ENCODE measurements around the gene PAK6. TPM values are rescaled to one million over a fixed set of nuclear protein-coding genes. Genes with fewer than 3 reads are reported as not detected.

Gene PAK6
- total and polyA plus RNA-seq, 2 donors, result 0.38 to 1.3 TPM

GRCh38 chr15:40277471-40277870 lies 38.6 kb downstream of the PAK6 start:
- peak in 1 of 9 donors; percentile 21 for DNase-seq (ENCODE audit: low read depth in 6 of 9, low spot score in 9 of 9)
- no peak overlapping the region for H3K27ac ChIP-seq (ENCODE audit: low read depth in 1 of 2, low read length in 1 of 2)
- peaks cover 8 to 25% of the 10 kb centered on the region in 2 donors for H3K4me1 ChIP-seq (ENCODE audit: control insufficient read depth in 2 of 2, insufficient read depth in 2 of 2, low read length in 2 of 2)
- H3K36me3 ChIP-seq (ENCODE audit: control insufficient read depth in 2 of 2, insufficient read depth in 2 of 2, low read length in 1 of 2), result no peaks in the 10 kb centered on the region
- H3K4me3 ChIP-seq (ENCODE audit: low read length in 2 of 2), result no peak overlapping the region
- H3K27me3 ChIP-seq (ENCODE audit: control insufficient read depth in 2 of 2, insufficient read depth in 1 of 2, low read length in 1 of 2), result peaks cover 44 to 66% of the 10 kb centered on the region in 2 donors
- WGBS, result 25% methylated on average over 16 of the region's 16 CpGs
- peaks cover 0 to 1% of the 10 kb centered on the region in 2 donors for H3K9me3 ChIP-seq (ENCODE audit: control insufficient read depth in 2 of 2, insufficient read depth in 1 of 2, low read length in 1 of 2)

- peaks cover 14 to 28% of the 10 kb centered on the region in 2 donors for H3K4me1 ChIP-seq (ENCODE audit: control insufficient read depth in 2 of 2, insufficient read depth in 2 of 2, low read length in 2 of 2)
- peaks cover 0 to 4% of the 10 kb centered on the region in 2 donors for H3K9me3 ChIP-seq (ENCODE audit: control insufficient read depth in 2 of 2, insufficient read depth in 1 of 2, low read length in 1 of 2)
- H3K4me3 ChIP-seq (ENCODE audit: low read length in 2 of 2), result no peak overlapping the region
- DNase-seq (ENCODE audit: low read depth in 6 of 9, low spot score in 9 of 9), result no peak
- no peaks in the 10 kb centered on the region for H3K36me3 ChIP-seq (ENCODE audit: control insufficient read depth in 2 of 2, insufficient read depth in 2 of 2, low read length in 1 of 2)
- peaks cover 49 to 72% of the 10 kb centered on the region in 2 donors for H3K27me3 ChIP-seq (ENCODE audit: control insufficient read depth in 2 of 2, insufficient read depth in 1 of 2, low read length in 1 of 2)
- H3K27ac ChIP-seq (ENCODE audit: low read depth in 1 of 2, low read length in 1 of 2), result no peak overlapping the region
- WGBS, result 83% methylated on average over 10 of the region's 10 CpGs
Measured at GRCh38 chr15:40278026-40278425, 39.2 kb downstream of the PAK6 start.

- H3K27ac ChIP-seq (ENCODE audit: low read depth in 1 of 2, low read length in 1 of 2), result no peak overlapping the region
- no peaks in the 10 kb centered on the region for H3K36me3 ChIP-seq (ENCODE audit: control insufficient read depth in 2 of 2, insufficient read depth in 2 of 2, low read length in 1 of 2)
- peaks cover 18 to 28% of the 10 kb centered on the region in 2 donors for H3K4me1 ChIP-seq (ENCODE audit: control insufficient read depth in 2 of 2, insufficient read depth in 2 of 2, low read length in 2 of 2)
- H3K27me3 ChIP-seq (ENCODE audit: control insufficient read depth in 2 of 2, insufficient read depth in 1 of 2, low read length in 1 of 2), result peaks cover 65 to 87% of the 10 kb centered on the region in 2 donors
- H3K4me3 ChIP-seq (ENCODE audit: low read length in 2 of 2), result no peak overlapping the region
- 47% methylated on average over 40 of the region's 40 CpGs for WGBS
- DNase-seq (ENCODE audit: low read depth in 6 of 9, low spot score in 9 of 9), result peak in 5 of 9 donors; percentile 30 to 62 (median 51)
- H3K9me3 ChIP-seq (ENCODE audit: control insufficient read depth in 2 of 2, insufficient read depth in 1 of 2, low read length in 1 of 2), result peaks cover 0 to 4% of the 10 kb centered on the region in 2 donors
Measured at GRCh38 chr15:40279437-40280141, 40.7 kb downstream of the PAK6 start.

- Histone ChIP-seq H3K9me3 (ENCODE audit: control insufficient read depth in 2 of 2, insufficient read depth in 1 of 2, low read length in 1 of 2) (peaks cover 0 to 4% of the 10 kb centered on the region in 2 donors), H3K4me1 (ENCODE audit: control insufficient read depth in 2 of 2, insufficient read depth in 2 of 2, low read length in 2 of 2) (peaks cover 18 to 28% of the 10 kb centered on the region in 2 donors), H3K27me3 (ENCODE audit: control insufficient read depth in 2 of 2, insufficient read depth in 1 of 2, low read length in 1 of 2) (peaks cover 68 to 94% of the 10 kb centered on the region in 2 donors), H3K36me3 (ENCODE audit: control insufficient read depth in 2 of 2, insufficient read depth in 2 of 2, low read length in 1 of 2) (no peaks in the 10 kb centered on the region), H3K4me3 (ENCODE audit: low read length in 2 of 2) (no peak overlapping the region), H3K27ac (ENCODE audit: low read depth in 1 of 2, low read length in 1 of 2) (no peak overlapping the region)
- WGBS, result 86% methylated on average over 30 of the region's 30 CpGs
- DNase-seq (ENCODE audit: low read depth in 6 of 9, low spot score in 9 of 9), result no peak
Measured at GRCh38 chr15:40280260-40281056, 41.6 kb downstream of the PAK6 start.

GRCh38 chr15:40281057-40281800 lies 42.4 kb downstream of the PAK6 start:
- no peaks in the 10 kb centered on the region for H3K36me3 ChIP-seq (ENCODE audit: control insufficient read depth in 2 of 2, insufficient read depth in 2 of 2, low read length in 1 of 2)
- peaks cover 18 to 28% of the 10 kb centered on the region in 2 donors for H3K4me1 ChIP-seq (ENCODE audit: control insufficient read depth in 2 of 2, insufficient read depth in 2 of 2, low read length in 2 of 2)
- peak overlapping the region in 1 of 2 donors; percentile 55 for H3K4me3 ChIP-seq (ENCODE audit: low read length in 2 of 2)
- WGBS, result 88% methylated on average over 43 of the region's 43 CpGs
- H3K27ac ChIP-seq (ENCODE audit: low read depth in 1 of 2, low read length in 1 of 2), result no peak overlapping the region
- peaks cover 0 to 4% of the 10 kb centered on the region in 2 donors for H3K9me3 ChIP-seq (ENCODE audit: control insufficient read depth in 2 of 2, insufficient read depth in 1 of 2, low read length in 1 of 2)
- no peak for DNase-seq (ENCODE audit: low read depth in 6 of 9, low spot score in 9 of 9)
- peaks cover 68 to 95% of the 10 kb centered on the region in 2 donors for H3K27me3 ChIP-seq (ENCODE audit: control insufficient read depth in 2 of 2, insufficient read depth in 1 of 2, low read length in 1 of 2)

- Histone ChIP-seq H3K9me3 (ENCODE audit: control insufficient read depth in 2 of 2, insufficient read depth in 1 of 2, low read length in 1 of 2) (peaks cover 0 to 4% of the 10 kb centered on the region in 2 donors), H3K4me3 (ENCODE audit: low read length in 2 of 2) (peak overlapping the region in 1 of 2 donors; percentile 55), H3K4me1 (ENCODE audit: control insufficient read depth in 2 of 2, insufficient read depth in 2 of 2, low read length in 2 of 2) (peaks cover 18 to 27% of the 10 kb centered on the region in 2 donors), H3K27me3 (ENCODE audit: control insufficient read depth in 2 of 2, insufficient read depth in 1 of 2, low read length in 1 of 2) (peaks cover 68 to 91% of the 10 kb centered on the region in 2 donors), H3K27ac (ENCODE audit: low read depth in 1 of 2, low read length in 1 of 2) (no peak overlapping the region), H3K36me3 (ENCODE audit: control insufficient read depth in 2 of 2, insufficient read depth in 2 of 2, low read length in 1 of 2) (no peaks in the 10 kb centered on the region)
- DNase-seq (ENCODE audit: low read depth in 6 of 9, low spot score in 9 of 9), result no peak
- 12% methylated on average over 51 of the region's 51 CpGs for WGBS
Measured at GRCh38 chr15:40281801-40282146, 42.9 kb downstream of the PAK6 start.

GRCh38 chr15:40282147-40282868 lies 43.4 kb downstream of the PAK6 start:
- H3K27ac ChIP-seq (ENCODE audit: low read depth in 1 of 2, low read length in 1 of 2), result no peak overlapping the region
- peak overlapping the region; percentile 20 to 55 for H3K4me3 ChIP-seq (ENCODE audit: low read length in 2 of 2)
- peaks cover 18 to 23% of the 10 kb centered on the region in 2 donors for H3K4me1 ChIP-seq (ENCODE audit: control insufficient read depth in 2 of 2, insufficient read depth in 2 of 2, low read length in 2 of 2)
- H3K36me3 ChIP-seq (ENCODE audit: control insufficient read depth in 2 of 2, insufficient read depth in 2 of 2, low read length in 1 of 2), result no peaks in the 10 kb centered on the region
- peak in 5 of 9 donors; percentile 15 to 59 (median 40) for DNase-seq (ENCODE audit: low read depth in 6 of 9, low spot score in 9 of 9)
- H3K27me3 ChIP-seq (ENCODE audit: control insufficient read depth in 2 of 2, insufficient read depth in 1 of 2, low read length in 1 of 2), result peaks cover 68 to 86% of the 10 kb centered on the region in 2 donors
- peaks cover 0 to 4% of the 10 kb centered on the region in 2 donors for H3K9me3 ChIP-seq (ENCODE audit: control insufficient read depth in 2 of 2, insufficient read depth in 1 of 2, low read length in 1 of 2)
- WGBS, result under 1% methylated on average over 92 of the region's 92 CpGs

- Histone ChIP-seq H3K4me3 (ENCODE audit: low read length in 2 of 2) (peak within 1 kb of the TSS; percentile 20 to 55), H3K27ac (ENCODE audit: low read depth in 1 of 2, low read length in 1 of 2) (no peak within 1 kb of the TSS), H3K36me3 (ENCODE audit: control insufficient read depth in 2 of 2, insufficient read depth in 2 of 2, low read length in 1 of 2) (peaks cover 0 to under 1% of the 10 kb centered on the region in 2 donors), H3K4me1 (ENCODE audit: control insufficient read depth in 2 of 2, insufficient read depth in 2 of 2, low read length in 2 of 2) (peaks cover 16 to 18% of the 10 kb centered on the region in 2 donors), H3K27me3 (ENCODE audit: control insufficient read depth in 2 of 2, insufficient read depth in 1 of 2, low read length in 1 of 2) (peaks cover 65 to 79% of the 10 kb centered on the region in 2 donors), H3K9me3 (ENCODE audit: control insufficient read depth in 2 of 2, insufficient read depth in 1 of 2, low read length in 1 of 2) (peaks cover 0 to 4% of the 10 kb centered on the region in 2 donors)
- WGBS, result 3% methylated on average over 76 of the region's 76 CpGs
- peak in 2 of 9 donors; percentile 30 to 53 for DNase-seq (ENCODE audit: low read depth in 6 of 9, low spot score in 9 of 9)
Measured at GRCh38 chr15:40282869-40283614, 44.2 kb downstream of the PAK6 start, which contains the start of gene ANKRD63. Gene ANKRD63, minus strand, starts transcription at chr15:40283064. Its CDS starts 478 bp downstream, at chr15:40282586.

Measured in thymus (tissue), 11 donors.